ENCODE data around the gene CCDC194. TPM values are rescaled to one million over a fixed set of nuclear protein-coding genes. Genes with fewer than 3 reads are reported as not detected.

CCDC194 gene
- total RNA-seq, 1 donor from 2014 or later, result 0.56 TPM

DNA sequence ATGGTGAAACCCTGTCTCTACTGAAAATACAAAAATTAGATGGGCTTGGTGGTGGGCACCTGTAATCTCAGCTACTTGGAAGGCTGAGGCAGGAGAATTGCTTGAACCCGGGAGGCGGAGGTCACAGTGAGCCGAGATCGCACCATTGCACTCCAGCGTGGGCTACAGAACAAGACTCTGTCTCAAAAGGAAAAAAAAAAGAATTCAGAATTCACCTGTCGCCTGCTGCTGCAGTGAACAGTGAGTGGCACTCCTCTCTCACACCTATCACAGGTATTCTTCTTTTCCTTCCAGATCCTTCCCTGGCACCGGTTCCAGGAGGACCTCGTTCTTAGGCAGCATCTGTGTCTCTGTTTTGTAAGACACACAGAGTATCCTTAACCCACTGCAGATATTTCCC is 20.1 kb upstream of the CCDC194 start:
- peaks cover 41% of the 10 kb centered on the region for H3F3A ChIP-seq (ENCODE audit: low read depth)
- H3K27ac ChIP-seq, result no peak overlapping the region
- peaks cover 15% of the 10 kb centered on the region for H3K4me1 ChIP-seq
- H3K36me3 Mint-ChIP-seq, result no peaks in the 10 kb centered on the region
- H3K4me1 Mint-ChIP-seq, result peaks cover 22% of the 10 kb centered on the region
- no peaks in the 10 kb centered on the region for H3K9me3 ChIP-seq (ENCODE audit: low read depth)
- DNase-seq (ENCODE audit: low spot score), result no peak
- no peak overlapping the region for H3K4me2 ChIP-seq
- no peaks in the 10 kb centered on the region for H3K27me3 ChIP-seq
- no peak overlapping the region for H3K4me3 Mint-ChIP-seq
- no peak for TF ChIP-seq EZH2 (IDR thresholded peaks at IDR 0.05)
- TF ChIP-seq CTCF (IDR thresholded peaks at IDR 0.05), result no peak
- TF ChIP-seq EZH2phosphoT487 (IDR thresholded peaks at IDR 0.05), result no peak
- no peaks in the 10 kb centered on the region for H3K79me2 ChIP-seq (ENCODE audit: low read depth)
- no peak overlapping the region for H3K9ac ChIP-seq
- no peak overlapping the region for H2AFZ ChIP-seq (replicated peaks)
- no peaks in the 10 kb centered on the region for H4K20me1 ChIP-seq (ENCODE audit: low read depth)
- H3K27ac Mint-ChIP-seq, result no peak overlapping the region
- no peaks in the 10 kb centered on the region for H3K36me3 ChIP-seq
- H3K27me3 Mint-ChIP-seq (ENCODE audit: insufficient read depth, low read depth), result peaks cover 14% of the 10 kb centered on the region
- H3K9me3 Mint-ChIP-seq, result no peaks in the 10 kb centered on the region
- no peak overlapping the region for H3K4me3 ChIP-seq

- no peak for DNase-seq (ENCODE audit: low spot score)
- H3K36me3 Mint-ChIP-seq, result no peaks in the 10 kb centered on the region
- H3K27me3 Mint-ChIP-seq (ENCODE audit: insufficient read depth, low read depth), result peaks cover 10% of the 10 kb centered on the region
- Histone ChIP-seq H3K27ac (no peak overlapping the region), H4K20me1 (ENCODE audit: low read depth) (no peaks in the 10 kb centered on the region), H3K4me2 (no peak overlapping the region), H3K79me2 (ENCODE audit: low read depth) (no peaks in the 10 kb centered on the region), H3K9me3 (ENCODE audit: low read depth) (no peaks in the 10 kb centered on the region), H3F3A (ENCODE audit: low read depth) (peaks cover 28% of the 10 kb centered on the region), H2AFZ (replicated peaks) (no peak overlapping the region), H3K9ac (no peak overlapping the region), H3K4me3 (no peak overlapping the region), H3K27me3 (no peaks in the 10 kb centered on the region), H3K4me1 (peaks cover 19% of the 10 kb centered on the region), H3K36me3 (no peaks in the 10 kb centered on the region)
- H3K27ac Mint-ChIP-seq, result no peak overlapping the region
- no peaks in the 10 kb centered on the region for H3K9me3 Mint-ChIP-seq
- peaks cover 27% of the 10 kb centered on the region for H3K4me1 Mint-ChIP-seq
- no peak for TF ChIP-seq EZH2phosphoT487 (IDR thresholded peaks at IDR 0.05)
- TF ChIP-seq EZH2 (IDR thresholded peaks at IDR 0.05), result no peak
- no peak for TF ChIP-seq CTCF (IDR thresholded peaks at IDR 0.05)
- no peak overlapping the region for H3K4me3 Mint-ChIP-seq
Measured at GRCh38 chr19:17411801-17412200, 17.8 kb upstream of the CCDC194 start.

DNA sequence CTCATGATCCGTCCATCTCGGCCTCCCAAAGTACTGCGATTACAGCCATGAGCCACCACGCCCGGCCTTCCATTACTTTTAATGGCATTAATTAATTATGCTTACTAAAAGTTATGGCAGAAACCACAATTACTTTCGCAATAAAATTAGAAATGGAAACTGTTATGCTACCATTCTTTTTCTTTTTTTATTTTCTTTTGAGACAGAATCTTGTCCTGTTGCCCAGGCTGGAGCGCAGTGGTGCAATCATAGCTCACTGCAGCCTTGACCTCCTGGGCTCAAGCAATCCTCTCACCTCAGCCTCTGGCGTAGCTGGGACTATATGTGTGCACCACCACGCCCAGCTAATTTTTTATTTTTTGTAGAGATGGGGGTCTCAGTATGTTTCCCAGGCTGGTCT is 16.0 kb upstream of the CCDC194 start:
- Mint-ChIP-seq H3K27ac (no peak overlapping the region), H3K4me3 (no peak overlapping the region), H3K36me3 (no peaks in the 10 kb centered on the region), H3K4me1 (peaks cover 34% of the 10 kb centered on the region), H3K9me3 (no peaks in the 10 kb centered on the region), H3K27me3 (ENCODE audit: insufficient read depth, low read depth) (peaks cover 7% of the 10 kb centered on the region)
- H3K36me3 ChIP-seq, result no peaks in the 10 kb centered on the region
- no peak overlapping the region for H3K27ac ChIP-seq
- peaks cover 6% of the 10 kb centered on the region for H3K79me2 ChIP-seq (ENCODE audit: low read depth)
- peaks cover 28% of the 10 kb centered on the region for H3F3A ChIP-seq (ENCODE audit: low read depth)
- H3K27me3 ChIP-seq, result no peaks in the 10 kb centered on the region
- no peaks in the 10 kb centered on the region for H3K9me3 ChIP-seq (ENCODE audit: low read depth)
- no peak for DNase-seq (ENCODE audit: low spot score)
- no peak overlapping the region for H3K9ac ChIP-seq
- TF ChIP-seq CTCF (IDR thresholded peaks at IDR 0.05), result no peak
- TF ChIP-seq EZH2 (IDR thresholded peaks at IDR 0.05), result no peak
- TF ChIP-seq EZH2phosphoT487 (IDR thresholded peaks at IDR 0.05), result no peak
- H3K4me3 ChIP-seq, result no peak overlapping the region
- H3K4me1 ChIP-seq, result peaks cover 12% of the 10 kb centered on the region
- H3K4me2 ChIP-seq, result no peak overlapping the region
- no peak overlapping the region for H2AFZ ChIP-seq (replicated peaks)
- H4K20me1 ChIP-seq (ENCODE audit: low read depth), result no peaks in the 10 kb centered on the region

- H2AFZ ChIP-seq (replicated peaks), result no peak overlapping the region
- TF ChIP-seq EZH2 (IDR thresholded peaks at IDR 0.05) (no peak), CTCF (IDR thresholded peaks at IDR 0.05) (no peak), EZH2phosphoT487 (IDR thresholded peaks at IDR 0.05) (no peak)
- no peaks in the 10 kb centered on the region for H3K27me3 ChIP-seq
- peak overlapping the region; percentile 77 for H3K4me3 Mint-ChIP-seq
- H3K9ac ChIP-seq, result no peak overlapping the region
- no peaks in the 10 kb centered on the region for H3K36me3 ChIP-seq
- H3K36me3 Mint-ChIP-seq, result no peaks in the 10 kb centered on the region
- H3K4me3 ChIP-seq, result no peak overlapping the region
- H4K20me1 ChIP-seq (ENCODE audit: low read depth), result peaks cover 7% of the 10 kb centered on the region
- H3K79me2 ChIP-seq (ENCODE audit: low read depth), result peaks cover 15% of the 10 kb centered on the region
- H3K9me3 Mint-ChIP-seq, result no peaks in the 10 kb centered on the region
- peaks cover 5% of the 10 kb centered on the region for H3K27me3 Mint-ChIP-seq (ENCODE audit: insufficient read depth, low read depth)
- H3K27ac Mint-ChIP-seq, result peak overlapping the region; percentile 69
- peaks cover 19% of the 10 kb centered on the region for H3K4me1 ChIP-seq
- peak overlapping the region; percentile 45 for H3K4me2 ChIP-seq
- peaks cover 40% of the 10 kb centered on the region for H3K4me1 Mint-ChIP-seq
- H3K9me3 ChIP-seq (ENCODE audit: low read depth), result no peaks in the 10 kb centered on the region
- H3K27ac ChIP-seq, result no peak overlapping the region
- DNase-seq (ENCODE audit: low spot score), result no peak
- H3F3A ChIP-seq (ENCODE audit: low read depth), result peaks cover 43% of the 10 kb centered on the region
Measured at GRCh38 chr19:17406887-17407196, 12.8 kb upstream of the CCDC194 start.

Measured in neural progenitor cell (in vitro differentiated cells).